PC-9 (cell line): ENCODE measurements around the gene PAF1.

ENCODE experiments used
- EZH2 ChIP-seq: fragments of 200-600 bp; sonication (generic); IDR thresholded peaks from 2 replicates; pipeline ENCODE4 v1.8.0; 2017; ENCODE audit warnings: antibody characterized with exemption, low read depth
- TF ChIP-seq, protein P1 (sequence below): fragments of 200-600 bp; sonication (generic); conservative IDR thresholded peaks from 2 replicates; pipeline ENCODE4 v1.6.1; 2017; ENCODE audit warnings: mixed run types, antibody characterized with exemption, mild to moderate bottlenecking, moderate library complexity

DNA sequence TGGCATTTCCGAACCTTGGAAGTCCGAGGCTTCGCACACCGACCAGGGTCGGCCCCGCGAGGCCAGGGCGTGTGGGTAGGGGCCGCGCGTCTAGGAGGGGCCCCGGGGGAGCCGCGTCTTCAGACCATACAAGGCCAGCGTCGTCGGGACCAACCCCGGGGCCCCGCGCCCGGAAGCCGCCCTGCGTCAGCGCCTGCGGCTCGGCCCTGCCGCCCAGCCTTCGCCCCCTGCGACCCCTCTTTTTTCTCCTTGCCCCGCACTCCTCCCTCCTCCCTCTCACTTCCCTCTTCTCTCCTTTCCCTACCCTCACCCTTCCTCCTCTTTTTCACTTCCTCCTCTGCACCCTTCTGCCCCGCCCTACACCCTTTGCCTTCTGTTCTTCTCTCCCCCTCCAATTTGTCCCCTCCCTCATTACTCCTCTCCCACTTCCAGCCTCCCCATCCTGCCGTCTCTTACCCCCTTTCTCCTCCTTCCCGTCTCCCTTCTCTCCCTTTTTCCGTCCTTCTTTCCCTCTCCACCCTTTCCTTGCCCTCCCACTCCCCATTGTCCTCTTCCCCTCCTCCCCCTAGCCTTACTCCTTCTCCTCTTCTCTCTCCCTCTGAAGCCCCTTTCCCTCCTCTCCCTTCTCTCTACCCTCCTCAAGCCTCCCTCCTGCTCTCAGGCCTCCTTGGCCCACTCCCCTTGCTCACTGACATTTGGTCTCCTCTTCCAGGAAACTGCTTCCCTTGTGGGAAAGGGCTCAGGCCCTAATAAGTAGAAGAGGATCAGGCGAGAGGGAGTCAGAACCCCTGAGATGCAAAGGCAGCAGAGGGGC, 19.3 kb upstream of the PAF1 start:
- TF ChIP-seq, protein P1, sequence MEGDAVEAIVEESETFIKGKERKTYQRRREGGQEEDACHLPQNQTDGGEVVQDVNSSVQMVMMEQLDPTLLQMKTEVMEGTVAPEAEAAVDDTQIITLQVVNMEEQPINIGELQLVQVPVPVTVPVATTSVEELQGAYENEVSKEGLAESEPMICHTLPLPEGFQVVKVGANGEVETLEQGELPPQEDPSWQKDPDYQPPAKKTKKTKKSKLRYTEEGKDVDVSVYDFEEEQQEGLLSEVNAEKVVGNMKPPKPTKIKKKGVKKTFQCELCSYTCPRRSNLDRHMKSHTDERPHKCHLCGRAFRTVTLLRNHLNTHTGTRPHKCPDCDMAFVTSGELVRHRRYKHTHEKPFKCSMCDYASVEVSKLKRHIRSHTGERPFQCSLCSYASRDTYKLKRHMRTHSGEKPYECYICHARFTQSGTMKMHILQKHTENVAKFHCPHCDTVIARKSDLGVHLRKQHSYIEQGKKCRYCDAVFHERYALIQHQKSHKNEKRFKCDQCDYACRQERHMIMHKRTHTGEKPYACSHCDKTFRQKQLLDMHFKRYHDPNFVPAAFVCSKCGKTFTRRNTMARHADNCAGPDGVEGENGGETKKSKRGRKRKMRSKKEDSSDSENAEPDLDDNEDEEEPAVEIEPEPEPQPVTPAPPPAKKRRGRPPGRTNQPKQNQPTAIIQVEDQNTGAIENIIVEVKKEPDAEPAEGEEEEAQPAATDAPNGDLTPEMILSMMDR: no peak
- no peak for TF ChIP-seq EZH2
